H1 (cell line): Measurements from ENCODE around the gene STT3B. TPM values are rescaled to one million over a fixed set of nuclear protein-coding genes. Genes with fewer than 3 reads are reported as not detected.

Source experiments
- CTCF ChIP-seq, 3 experiments: IDR thresholded peaks; 1 replicate in 2 of 3; 2 replicates in 1 of 3; pipeline versions ENCODE4 v1.5.1 to v1.6.1; 2011; ENCODE audit warnings: low read length in 3 of 3, mild to moderate bottlenecking in 3 of 3, inconsistent platforms in 2 of 3, low read depth in 1 of 3, moderate library complexity in 1 of 3; ENCODE audit not compliant: insufficient read depth in 1 of 3; ENCODE audit errors: control extremely low read depth in 1 of 3
- HDAC6 ChIP-seq: IDR thresholded peaks from one replicate; pipeline ENCODE4 v1.7.1; 2012; ENCODE audit warnings: low read depth, mild to moderate bottlenecking, inconsistent platforms, low read length, moderate library complexity
- polyA plus RNA-seq, 7 experiments: library from polyadenylated mRNA; depleted of rRNA in 3 of 7; stranded (reverse) in 5 of 7; unstranded in 2 of 7; fragments of >200 nt in 5 of 7; fragments of 200-250 nt in 2 of 7; gene quantifications; 1 replicate in 5 of 7; 2 replicates in 1 of 7; 4 replicates in 1 of 7; pipeline versions ENCODE4 v1.2.1 to v1.2.3, GENCODE V29; 2011 to 2013; ENCODE audit warnings: missing spikeins in 2 of 7, mixed read lengths in 2 of 7
- total RNA-seq: library from RNA; stranded (reverse); fragmentation: NEBNext Ultra II Directional; extraction: Animal tissue kit (Norgen Biotek cat#: 25700); gene quantifications from 2 replicates; pipeline ENCODE4 v1.2.1, GENCODE V29; 2021

Gene STT3B
- total and polyA plus RNA-seq, 2 of the 8 experiments (the other 6 are each of a cell fraction or from before 2014, with no cell fraction given), result 43.5 to 134 TPM

- TF ChIP-seq CTCF (IDR thresholded peaks at IDR 0.05; ENCODE audit: control extremely low read depth in 1 of 3, insufficient read depth in 1 of 3, low read depth in 1 of 3, low read length in 3 of 3) (no peak), HDAC6 (no peak)
These were observed 17.0 kb upstream of the STT3B start (continued) for GRCh38 chr3:31515486-31516284.
